Pancreas (tissue), 10 donors: ENCODE measurements around the gene TPX2. TPM values are rescaled to one million over a fixed set of nuclear protein-coding genes. Genes with fewer than 3 reads are reported as not detected.

Source experiments
- ATAC-seq, 4 donors: fragments of 200-7000 bp; cut with Tn5 transposase; one replicate each; pipeline versions ENCODE4 v1.8.0 to v1.9.1; 2020; ENCODE audit warnings: mild to moderate bottlenecking in 4 of 4, moderate library complexity in 4 of 4
- DNase-seq, 6 donors: peaks; one replicate each; pipeline ENCODE4 v3.0.0-alpha.2; 2020
- FAIRE-seq: peaks from 2 replicates; lab custom pipeline; 2012; peaks lifted over from hg19 to GRCh38; lab: Jason Lieb, UNC
- H3K27ac ChIP-seq, 4 donors: fragments of 200-600 bp; sonication (generic); 1 replicate in 3 of 4; 2 replicates in 1 of 4; pipeline versions ENCODE4 v1.5.0 to v1.8.0; 2020
- H3K27me3 ChIP-seq, 4 donors: fragments of 200-600 bp; one replicate each; pipeline ENCODE4 v1.8.0; 2021
- H3K36me3 ChIP-seq, 3 donors: fragments of 200-600 bp; sonication (generic) in 1 of 3; one replicate each; pipeline versions ENCODE4 v1.5.0 to v1.8.0; 2020 to 2021
- H3K4me1 ChIP-seq, 3 donors: fragments of 200-600 bp; one replicate each; pipeline ENCODE4 v1.8.0; 2021
- H3K4me3 ChIP-seq, 4 donors: fragments of 200-600 bp; sonication (generic) in 2 of 4; one replicate each; pipeline versions ENCODE4 v1.5.0 to v1.8.0; 2020 to 2021
- H3K9me3 ChIP-seq, 4 donors: fragments of 200-600 bp; one replicate each; pipeline ENCODE4 v1.8.0; 2021
- WGBS, 2 donors: extraction: QIAGEN DNeasy Blood & Tissue Kit; methylation state at CpG; one replicate each; pipeline ENCODE4 v1.1.7; 2013; 5-methylcytosine and 5-hydroxymethylcytosine counted together
- intact Hi-C, 3 donors: fragments of 100-400 bp; cut with DNase I; formaldehyde crosslinking; loops; one replicate each; pipeline versions ENCODE4 v1.11.1 to v1.14.2; 2022
- polyA plus RNA-seq, 2 donors: library from polyadenylated mRNA; stranded (reverse); fragments of 200-250 nt; gene quantifications; one replicate each; pipeline ENCODE4 v1.2.3, GENCODE V29; 2013
- total RNA-seq, 6 donors: library from RNA; stranded (reverse); fragmentation: NEBNext Ultra II Directional in 4 of 6; extraction: Animal tissue kit (Norgen Biotek cat#: 25700) in 4 of 6; gene quantifications; one replicate each; pipeline versions ENCODE4 v1.2.1 to v1.2.4, GENCODE V29; 2021 to 2023
- TF ChIP-seq, protein P1 (sequence below), 4 donors: fragments of 200-600 bp; sonication (generic) in 3 of 4; IDR thresholded peaks; one replicate each; pipeline versions ENCODE4 v1.5.0 to v1.8.0; 2021; ENCODE audit warnings: antibody characterized with exemption in 4 of 4
- donor health status: healthy with polysubstance abuse.
- donor health status: DM: no; HTN: no; CAD: no; lungs with moderate emphysema.
- donor health status: DM: no; HTN: no; CAD: no.
- donor health status: control.
- donor health status: control.
- donor health status: Bipolar disorder and iron deficiency.
- donor health status: DM: yes; HTN: yes; CAD: no.
- donor health status: DM: no; HTN: no; CAD: no.
- donor health status: DM: no; HTN: no; CAD: no.
- donor health status: DM: yes; HTN: yes; CAD: no.

Gene TPX2
- total and polyA plus RNA-seq, 8 donors: 0.04 to 1.5 (median 0.40) TPM; not detected in 1

- Histone ChIP-seq H3K4me1 (no peaks in the 10 kb centered on the region), H3K36me3 (no peaks in the 10 kb centered on the region), H3K27ac (no peak overlapping the region), H3K4me3 (no peak overlapping the region), H3K9me3 (no peaks in the 10 kb centered on the region), H3K27me3 (no peaks in the 10 kb centered on the region)
- TF ChIP-seq, protein P1, sequence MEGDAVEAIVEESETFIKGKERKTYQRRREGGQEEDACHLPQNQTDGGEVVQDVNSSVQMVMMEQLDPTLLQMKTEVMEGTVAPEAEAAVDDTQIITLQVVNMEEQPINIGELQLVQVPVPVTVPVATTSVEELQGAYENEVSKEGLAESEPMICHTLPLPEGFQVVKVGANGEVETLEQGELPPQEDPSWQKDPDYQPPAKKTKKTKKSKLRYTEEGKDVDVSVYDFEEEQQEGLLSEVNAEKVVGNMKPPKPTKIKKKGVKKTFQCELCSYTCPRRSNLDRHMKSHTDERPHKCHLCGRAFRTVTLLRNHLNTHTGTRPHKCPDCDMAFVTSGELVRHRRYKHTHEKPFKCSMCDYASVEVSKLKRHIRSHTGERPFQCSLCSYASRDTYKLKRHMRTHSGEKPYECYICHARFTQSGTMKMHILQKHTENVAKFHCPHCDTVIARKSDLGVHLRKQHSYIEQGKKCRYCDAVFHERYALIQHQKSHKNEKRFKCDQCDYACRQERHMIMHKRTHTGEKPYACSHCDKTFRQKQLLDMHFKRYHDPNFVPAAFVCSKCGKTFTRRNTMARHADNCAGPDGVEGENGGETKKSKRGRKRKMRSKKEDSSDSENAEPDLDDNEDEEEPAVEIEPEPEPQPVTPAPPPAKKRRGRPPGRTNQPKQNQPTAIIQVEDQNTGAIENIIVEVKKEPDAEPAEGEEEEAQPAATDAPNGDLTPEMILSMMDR (IDR thresholded peaks at IDR 0.05): no peak
- WGBS, 2 donors: 85 to 90% methylated on average over 32 of the region's 32 CpGs
- peak in 1 of 6 donors; percentile 55 for DNase-seq
- no peak for ATAC-seq
- intact Hi-C loops: loop anchor here in 1 of 3 donors (5.0 to 10.0 kb wide), 2 partner anchors 104 to 176 kb away; partner anchors contain the start of gene PDRG1
- no peak for FAIRE-seq
Measured at GRCh38 chr20:31848088-31848999, 109.3 kb downstream of the TPX2 start.

DNA sequence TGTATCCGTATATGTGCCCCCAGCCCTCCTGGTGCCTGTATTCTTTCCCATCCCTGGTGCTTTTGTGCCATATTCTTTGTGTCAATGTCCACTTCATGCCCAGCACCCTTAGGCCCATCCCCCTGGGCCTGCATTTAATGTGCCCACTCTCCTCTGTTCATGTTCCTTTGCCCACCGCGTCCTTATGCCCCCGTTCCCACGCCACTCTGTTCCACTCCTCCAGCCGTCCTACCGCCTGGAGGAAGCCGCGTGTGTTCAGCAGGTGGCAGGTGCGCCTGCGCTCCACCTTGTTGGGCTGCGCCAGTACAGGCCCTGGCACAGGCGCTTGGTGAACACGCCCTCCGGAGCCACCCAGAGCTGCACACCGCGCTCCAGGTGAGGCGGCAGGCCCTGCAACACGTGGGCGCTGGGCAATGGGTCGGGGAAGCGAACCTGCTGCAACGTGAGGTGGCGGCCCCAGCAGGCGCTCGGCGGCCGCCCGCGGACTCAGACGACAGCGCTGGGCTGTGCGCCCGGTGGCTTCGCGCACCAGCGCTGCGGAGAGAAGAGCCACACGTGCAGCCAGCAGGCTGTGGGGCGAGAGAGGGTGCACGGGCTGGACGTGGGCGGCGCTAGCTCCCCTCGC lies 110.3 kb downstream of the TPX2 start:
- DNase-seq (peak; percentile 65 to 90 (median 76)), ATAC-seq (peak; percentile 76 to 94 (median 86)), FAIRE-seq (no peak)
- no peak overlapping the region for H3K4me3 ChIP-seq
- no peaks in the 10 kb centered on the region for H3K9me3 ChIP-seq
- intact Hi-C loops: loop anchor here in 1 of 3 donors (5.0 to 10.0 kb wide), 2 partner anchors 103 to 175 kb away; partner anchors contain the start of gene PDRG1
- no peak overlapping the region for H3K27ac ChIP-seq
- no peaks in the 10 kb centered on the region for H3K36me3 ChIP-seq
- H3K4me1 ChIP-seq: no peaks in the 10 kb centered on the region
- WGBS, 2 donors: 9 to 15% methylated on average over 45 of the region's 45 CpGs
- H3K27me3 ChIP-seq: no peaks in the 10 kb centered on the region
- TF ChIP-seq, protein P1 (IDR thresholded peaks at IDR 0.05): no peak

Other genes starting within 250 kb of the TPX2 start
- gene HM13, start 224.8 kb upstream of the TPX2 start, total RNA-seq: 100 to 1,000 TPM; 139 to 237 (median 184) TPM
- gene HM13, start 224.8 kb upstream of the TPX2 start, polyA plus RNA-seq: 100 to 1,000 TPM; 178 to 286 TPM
- gene ID1, start 134.0 kb upstream of the TPX2 start, total RNA-seq: 10 to 100 TPM in 5 of 6 donors, 1 to 10 TPM in 1; 9.5 to 39.3 (median 17.4) TPM
- 10 to 100 TPM; 50.9 to 64.7 TPM for gene ID1, start 134.0 kb upstream of the TPX2 start, polyA plus RNA-seq
- under 1 TPM in 5 of 6 donors, not detected in 1; 0.28 to 0.94 (median 0.60) TPM for gene COX4I2, start 101.4 kb upstream of the TPX2 start, total RNA-seq
- gene COX4I2, start 101.4 kb upstream of the TPX2 start, polyA plus RNA-seq: 1 to 10 TPM; 3.7 to 7.8 TPM
- gene BCL2L1, start 16.4 kb upstream of the TPX2 start, total RNA-seq: 10 to 100 TPM; 27.3 to 59.8 (median 40.0) TPM
- gene BCL2L1, start 16.4 kb upstream of the TPX2 start, polyA plus RNA-seq: 10 to 100 TPM; 40.8 to 55.5 TPM
- 10 to 100 TPM in 1 of 6 donors, 1 to 10 TPM in 5; 1.8 to 10.8 (median 3.8) TPM for gene MYLK2, start 80.1 kb downstream of the TPX2 start, total RNA-seq
- gene MYLK2, start 80.1 kb downstream of the TPX2 start, polyA plus RNA-seq: 1 to 10 TPM; 3.8 to 4.8 TPM
- gene FOXS1, start 106.3 kb downstream of the TPX2 start, total RNA-seq: 1 to 10 TPM in 1 of 6 donors, under 1 TPM in 3, not detected in 2; 0.16 to 1.1 (median 0.53) TPM
- gene FOXS1, start 106.3 kb downstream of the TPX2 start, polyA plus RNA-seq: 1 to 10 TPM in 1 of 2 donors, under 1 TPM in 1; 0.91 to 1.7 TPM
- gene DUSP15, start 131.2 kb downstream of the TPX2 start, total RNA-seq: 1 to 10 TPM in 3 of 6 donors, under 1 TPM in 3; 0.35 to 1.6 (median 1.1) TPM
- 1 to 10 TPM; 2.5 to 4.3 TPM for gene DUSP15, start 131.2 kb downstream of the TPX2 start, polyA plus RNA-seq
- under 1 TPM in 5 of 6 donors, not detected in 1; 0.14 to 0.41 (median 0.29) TPM for gene TTLL9, start 131.3 kb downstream of the TPX2 start, total RNA-seq
- gene TTLL9, start 131.3 kb downstream of the TPX2 start, polyA plus RNA-seq: 1 to 10 TPM in 1 of 2 donors, under 1 TPM in 1; 0.68 to 1.4 TPM
- gene PDRG1, start 212.8 kb downstream of the TPX2 start, total RNA-seq: 1 to 10 TPM; 3.6 to 6.9 (median 5.2) TPM
- 10 to 100 TPM in 1 of 2 donors, 1 to 10 TPM in 1; 6.9 to 12.0 TPM for gene PDRG1, start 212.8 kb downstream of the TPX2 start, polyA plus RNA-seq
- gene XKR7, start 228.9 kb downstream of the TPX2 start, total RNA-seq: under 1 TPM; 0.05 to 0.46 (median 0.20) TPM
- 1 to 10 TPM in 1 of 2 donors, under 1 TPM in 1; 0.42 to 1.2 TPM for gene XKR7, start 228.9 kb downstream of the TPX2 start, polyA plus RNA-seq